ENCODE results near the gene HYKK. TPM values are rescaled to one million over a fixed set of nuclear protein-coding genes. Genes with fewer than 3 reads are reported as not detected.

HYKK gene
- polyA plus RNA-seq, 1 of the 3 experiments (the other 2 are of a cell fraction), result 2.2 TPM

GRCh38 chr15:78567531-78567930 lies 60.2 kb downstream of the HYKK start (continued):
- TF ChIP-seq USF2 (IDR thresholded peaks at IDR 0.05; ENCODE audit: borderline replicate concordance, low read depth, low read length), result no peak
- no peak for TF ChIP-seq SIN3A (IDR thresholded peaks at IDR 0.05; ENCODE audit: borderline replicate concordance, low read depth, low read length)
- no peak for TF ChIP-seq EP300 (IDR thresholded peaks at IDR 0.05; ENCODE audit: borderline replicate concordance in 1 of 2, low read depth in 1 of 2, low read length in 1 of 2)
- no peak for TF ChIP-seq YY1 (IDR thresholded peaks at IDR 0.05; ENCODE audit: low read depth)
- TF ChIP-seq GABPA (IDR thresholded peaks at IDR 0.05; ENCODE audit: low read depth), result no peak
- TF ChIP-seq NFIC (IDR thresholded peaks at IDR 0.05; ENCODE audit: borderline replicate concordance), result no peak

- Histone ChIP-seq H3K36me3 (replicated peaks in 1 of 2; ENCODE audit: control insufficient read depth in 1 of 2, insufficient read depth in 2 of 2, low read length in 1 of 2) (no peaks in the 10 kb centered on the region), H4K20me1 (ENCODE audit: insufficient read depth) (no peaks in the 10 kb centered on the region), H3K27ac (ENCODE audit: low read depth in 2 of 2, low read length in 1 of 2) (no peak overlapping the region), H3K4me2 (no peak overlapping the region), H3K9ac (no peak overlapping the region), H2AFZ (ENCODE audit: low read depth) (no peak overlapping the region), H3K9me3 (no peaks in the 10 kb centered on the region), H3K9me2 (no peaks in the 10 kb centered on the region), H3K4me1 (ENCODE audit: control insufficient read depth in 1 of 2, insufficient read depth in 2 of 2, low read depth in 1 of 2, low read length in 1 of 2) (peaks cover 0 to 7% of the 10 kb centered on the region in 2 experiments; a peak in 2 of 4 replicates), H3K27me3 (ENCODE audit: insufficient read depth) (no peaks in the 10 kb centered on the region), H3F3A (replicated peaks; ENCODE audit: insufficient read depth) (peaks cover 12% of the 10 kb centered on the region), H3K79me2 (ENCODE audit: insufficient read depth) (peaks cover 19% of the 10 kb centered on the region), H3K4me3 (ENCODE audit: low read depth in 2 of 2, low read length in 1 of 2) (no peak overlapping the region)
- no peak for DNase-seq
- TF ChIP-seq TCF12 (IDR thresholded peaks at IDR 0.05) (no peak), PBX3 (IDR thresholded peaks at IDR 0.05) (no peak), RAD21 (IDR thresholded peaks at IDR 0.05; ENCODE audit: low read length) (peak; percentile 29; the same call in 1 of the 2 replicates)
- WGBS (ENCODE audit: low lambda C conversion rate), result 85% methylated on average over 2 of the region's 2 CpGs
- ChIA-PET POLR2A (no interaction called here), CTCF (interaction anchor here (0.9 kb wide), 1 partner anchor 9 kb away, joined by 5 read pairs; no protein-coding TSS in a partner anchor)
These were observed 63.3 kb downstream of the HYKK start for GRCh38 chr15:78570710-78571109.

GRCh38 chr15:78571382-78571781 lies 64.0 kb downstream of the HYKK start:
- Histone ChIP-seq H3F3A (replicated peaks; ENCODE audit: insufficient read depth) (peaks cover 6% of the 10 kb centered on the region), H3K4me1 (ENCODE audit: control insufficient read depth in 1 of 2, insufficient read depth in 2 of 2, low read depth in 1 of 2, low read length in 1 of 2) (peaks cover 0 to 7% of the 10 kb centered on the region in 2 experiments; a peak in 2 of 4 replicates), H2AFZ (ENCODE audit: low read depth) (no peak overlapping the region), H3K4me3 (ENCODE audit: low read depth in 2 of 2, low read length in 1 of 2) (no peak overlapping the region), H3K36me3 (replicated peaks in 1 of 2; ENCODE audit: control insufficient read depth in 1 of 2, insufficient read depth in 2 of 2, low read length in 1 of 2) (no peaks in the 10 kb centered on the region), H3K27me3 (ENCODE audit: insufficient read depth) (no peaks in the 10 kb centered on the region), H3K9ac (no peak overlapping the region), H3K79me2 (ENCODE audit: insufficient read depth) (peaks cover 23% of the 10 kb centered on the region), H4K20me1 (ENCODE audit: insufficient read depth) (no peaks in the 10 kb centered on the region), H3K9me2 (no peaks in the 10 kb centered on the region), H3K9me3 (no peaks in the 10 kb centered on the region), H3K4me2 (no peak overlapping the region), H3K27ac (ENCODE audit: low read depth in 2 of 2, low read length in 1 of 2) (no peak overlapping the region)
- CTCF ChIA-PET, result interaction anchor here (0.9 kb wide), 1 partner anchor 9 kb away, joined by 5 read pairs; no protein-coding TSS in a partner anchor
- POLR2A ChIA-PET, result no interaction called here
- no peak for DNase-seq
- WGBS (ENCODE audit: low lambda C conversion rate), result 95% methylated on average over 4 of the region's 4 CpGs
- no peak for TF ChIP-seq CHD2 (IDR thresholded peaks at IDR 0.05; ENCODE audit: low read length, partially characterized antibody)
- TF ChIP-seq NFIC (IDR thresholded peaks at IDR 0.05; ENCODE audit: borderline replicate concordance), result no peak
- TF ChIP-seq JUND (IDR thresholded peaks at IDR 0.05), result no peak
- no peak for TF ChIP-seq ZBTB33 (IDR thresholded peaks at IDR 0.05; ENCODE audit: borderline replicate concordance, low read depth)
- TF ChIP-seq USF2 (IDR thresholded peaks at IDR 0.05; ENCODE audit: borderline replicate concordance, low read depth, low read length), result no peak
- no peak for TF ChIP-seq MXI1 (IDR thresholded peaks at IDR 0.05; ENCODE audit: low read depth, low read length)
- no peak for TF ChIP-seq RXRA (IDR thresholded peaks at IDR 0.05; ENCODE audit: borderline replicate concordance, low read depth)
- no peak for TF ChIP-seq REST (IDR thresholded peaks at IDR 0.05; ENCODE audit: low read depth, low read length)
- TF ChIP-seq EZH2phosphoT487 (IDR thresholded peaks at IDR 0.05; ENCODE audit: borderline replicate concordance, low read depth), result no peak
- TF ChIP-seq SMC3 (IDR thresholded peaks at IDR 0.05; ENCODE audit: low read depth, low read length), result no peak
- TF ChIP-seq ELF1 (IDR thresholded peaks at IDR 0.05), result no peak
- no peak for TF ChIP-seq YY1 (IDR thresholded peaks at IDR 0.05; ENCODE audit: low read depth)
